Hepatocyte (in vitro differentiated cells): Measurements from ENCODE around the gene HOXD8. TPM values are rescaled to one million over a fixed set of nuclear protein-coding genes. Genes with fewer than 3 reads are reported as not detected.

Experiments used
- DNase-seq: peaks from one replicate; pipeline ENCODE4 v3.0.0-alpha.2; 2016; ENCODE audit warnings: low spot score
- H2AFZ ChIP-seq: fragments of 200-600 bp; sonication (generic); 2 replicates; pipeline ENCODE4 v1.6.0; 2016; ENCODE audit warnings: antibody characterized with exemption, mild to moderate bottlenecking
- H3K27ac ChIP-seq: fragments of 200-600 bp; sonication (generic); 2 replicates; pipeline ENCODE4 v1.5.1; 2016; ENCODE audit warnings: mild to moderate bottlenecking
- H3K27me3 ChIP-seq: fragments of 200-600 bp; sonication (generic); 2 replicates; pipeline ENCODE4 v1.6.1; 2016
- H3K36me3 ChIP-seq: fragments of 200-600 bp; sonication (generic); replicated peaks from 2 replicates; pipeline ENCODE4 v1.5.1; 2016; ENCODE audit warnings: low read depth; ENCODE audit not compliant: insufficient read depth
- H3K4me1 ChIP-seq: fragments of 200-600 bp; sonication (generic); 2 replicates; pipeline ENCODE4 v1.5.1; 2016; ENCODE audit warnings: mild to moderate bottlenecking, moderate library complexity; ENCODE audit not compliant: insufficient read depth
- H3K4me2 ChIP-seq: fragments of 200-600 bp; sonication (generic); 2 replicates; pipeline ENCODE4 v1.6.0; 2016
- H3K4me3 ChIP-seq: fragments of 200-600 bp; sonication (generic); 2 replicates; pipeline ENCODE4 v1.5.1; 2016; ENCODE audit warnings: mild to moderate bottlenecking
- H3K79me2 ChIP-seq: fragments of 200-600 bp; sonication (generic); 2 replicates; pipeline ENCODE4 v1.6.0; 2017; ENCODE audit warnings: mild to moderate bottlenecking
- H3K9me2 ChIP-seq: fragments of 200-600 bp; sonication (generic); replicated peaks from 2 replicates; pipeline ENCODE4 v1.6.0; 2017; ENCODE audit warnings: mild to moderate bottlenecking; ENCODE audit not compliant: insufficient read depth
- H3K9me3 ChIP-seq: fragments of 200-600 bp; sonication (generic); 2 replicates; pipeline ENCODE4 v1.5.1; 2016; ENCODE audit warnings: low read depth, mild to moderate bottlenecking
- H4K20me1 ChIP-seq: fragments of 200-600 bp; sonication (generic); 2 replicates; pipeline ENCODE4 v1.6.0; 2016; ENCODE audit warnings: mild to moderate bottlenecking; ENCODE audit not compliant: insufficient read depth, poor library complexity, severe bottlenecking
- EZH2 ChIP-seq: fragments of 200-600 bp; sonication (generic); IDR thresholded peaks from 2 replicates; pipeline ENCODE4 v1.6.1; 2016; ENCODE audit warnings: antibody characterized with exemption, mild to moderate bottlenecking, borderline replicate concordance
- EZH2phosphoT487 ChIP-seq: fragments of 200-600 bp; sonication (generic); IDR thresholded peaks from one replicate; pipeline ENCODE4 v1.6.1; 2018; ENCODE audit warnings: antibody characterized with exemption, mild to moderate bottlenecking, low read depth, moderate library complexity; ENCODE audit not compliant: unreplicated experiment, severe bottlenecking
- WGBS: methylation state at CpG from one replicate; pipeline ENCODE4 v1.1.6; 2016; ENCODE audit warnings: low lambda C conversion rate; ENCODE audit errors: missing lambda C conversion rate; 5-methylcytosine and 5-hydroxymethylcytosine counted together
- polyA plus RNA-seq: library from polyadenylated mRNA; unstranded; fragments of >200 nt; fragmentation: Nextera tagmentation; extraction: Ambion mirVana; gene quantifications from 2 replicates; pipeline ENCODE4 v1.2.1, GENCODE V29; 2016
- total RNA-seq: library from RNA; depleted of rRNA; stranded (reverse); fragments of >200 nt; gene quantifications from 2 replicates; pipeline ENCODE4 v1.2.3, GENCODE V29; 2014
- TF ChIP-seq, protein P1 (sequence below): fragments of 200-600 bp; sonication (generic); IDR thresholded peaks from 2 replicates; pipeline ENCODE4 v1.5.1; 2016; ENCODE audit warnings: antibody characterized with exemption, mild to moderate bottlenecking; ENCODE audit not compliant: poor library complexity

Gene HOXD8
- total and polyA plus RNA-seq, 2 experiments from 2014 or later: 1.3 TPM; not detected in 1

DNA sequence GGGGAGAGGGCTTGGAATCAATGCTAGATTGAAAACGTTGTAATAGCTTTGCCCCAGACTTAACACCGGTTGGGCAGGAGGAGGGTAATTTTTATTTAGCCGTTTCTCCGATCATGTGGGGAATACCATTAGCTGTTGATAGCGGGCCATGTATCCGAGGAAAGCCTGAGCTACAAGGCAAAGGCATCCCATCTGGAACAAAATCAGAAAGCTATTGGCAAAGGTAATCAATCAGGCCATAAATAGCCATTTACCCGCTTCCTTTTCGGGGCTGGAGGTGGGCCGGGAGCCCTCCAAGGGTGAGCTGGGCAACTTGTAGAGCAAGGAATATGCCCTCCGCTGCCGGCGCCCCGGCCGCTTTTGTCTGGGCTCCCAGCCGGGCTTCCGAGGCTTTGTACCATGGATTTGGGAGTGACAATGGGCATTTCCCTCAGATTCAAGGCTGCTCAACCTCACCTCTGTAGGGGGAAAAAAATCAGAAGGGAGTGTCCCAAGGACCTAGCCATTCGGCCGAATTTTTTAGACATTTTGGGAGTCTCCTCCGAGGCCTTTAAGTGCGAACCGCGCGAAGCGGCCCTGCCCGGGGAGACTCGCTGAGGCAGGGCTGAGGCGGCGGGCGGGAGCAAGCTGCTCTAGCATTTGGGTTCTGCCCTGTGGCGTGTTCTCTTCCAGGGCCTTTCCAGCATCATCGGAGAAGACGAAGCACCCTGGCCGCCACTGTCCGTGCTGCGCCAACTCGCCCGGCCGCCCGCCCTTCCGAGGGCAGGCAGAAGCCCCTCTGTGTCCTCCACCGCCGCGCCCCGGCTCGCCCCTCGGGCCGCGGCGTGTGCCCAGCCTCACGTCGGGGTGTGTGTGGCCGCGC lies 8.1 kb upstream of the HOXD8 start:
- H3K4me3 ChIP-seq: no peak overlapping the region
- peaks cover 13% of the 10 kb centered on the region for H3K4me1 ChIP-seq
- H3K9me2 ChIP-seq: no peaks in the 10 kb centered on the region
- H3K36me3 ChIP-seq: no peaks in the 10 kb centered on the region
- H2AFZ ChIP-seq: no peak overlapping the region
- peaks cover 12% of the 10 kb centered on the region for H3K79me2 ChIP-seq
- no peak for DNase-seq
- no peaks in the 10 kb centered on the region for H3K9me3 ChIP-seq
- peaks cover 99% of the 10 kb centered on the region for H3K27me3 ChIP-seq
- 42% methylated on average over 52 of the region's 53 CpGs for WGBS
- peaks cover 41% of the 10 kb centered on the region for H4K20me1 ChIP-seq
- TF ChIP-seq, protein P1, sequence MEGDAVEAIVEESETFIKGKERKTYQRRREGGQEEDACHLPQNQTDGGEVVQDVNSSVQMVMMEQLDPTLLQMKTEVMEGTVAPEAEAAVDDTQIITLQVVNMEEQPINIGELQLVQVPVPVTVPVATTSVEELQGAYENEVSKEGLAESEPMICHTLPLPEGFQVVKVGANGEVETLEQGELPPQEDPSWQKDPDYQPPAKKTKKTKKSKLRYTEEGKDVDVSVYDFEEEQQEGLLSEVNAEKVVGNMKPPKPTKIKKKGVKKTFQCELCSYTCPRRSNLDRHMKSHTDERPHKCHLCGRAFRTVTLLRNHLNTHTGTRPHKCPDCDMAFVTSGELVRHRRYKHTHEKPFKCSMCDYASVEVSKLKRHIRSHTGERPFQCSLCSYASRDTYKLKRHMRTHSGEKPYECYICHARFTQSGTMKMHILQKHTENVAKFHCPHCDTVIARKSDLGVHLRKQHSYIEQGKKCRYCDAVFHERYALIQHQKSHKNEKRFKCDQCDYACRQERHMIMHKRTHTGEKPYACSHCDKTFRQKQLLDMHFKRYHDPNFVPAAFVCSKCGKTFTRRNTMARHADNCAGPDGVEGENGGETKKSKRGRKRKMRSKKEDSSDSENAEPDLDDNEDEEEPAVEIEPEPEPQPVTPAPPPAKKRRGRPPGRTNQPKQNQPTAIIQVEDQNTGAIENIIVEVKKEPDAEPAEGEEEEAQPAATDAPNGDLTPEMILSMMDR: no peak
- TF ChIP-seq EZH2phosphoT487: peak; percentile 21
- peak; percentile 62 for TF ChIP-seq EZH2
- H3K27ac ChIP-seq: no peak overlapping the region
- peak overlapping the region; percentile 89 for H3K4me2 ChIP-seq

DNA sequence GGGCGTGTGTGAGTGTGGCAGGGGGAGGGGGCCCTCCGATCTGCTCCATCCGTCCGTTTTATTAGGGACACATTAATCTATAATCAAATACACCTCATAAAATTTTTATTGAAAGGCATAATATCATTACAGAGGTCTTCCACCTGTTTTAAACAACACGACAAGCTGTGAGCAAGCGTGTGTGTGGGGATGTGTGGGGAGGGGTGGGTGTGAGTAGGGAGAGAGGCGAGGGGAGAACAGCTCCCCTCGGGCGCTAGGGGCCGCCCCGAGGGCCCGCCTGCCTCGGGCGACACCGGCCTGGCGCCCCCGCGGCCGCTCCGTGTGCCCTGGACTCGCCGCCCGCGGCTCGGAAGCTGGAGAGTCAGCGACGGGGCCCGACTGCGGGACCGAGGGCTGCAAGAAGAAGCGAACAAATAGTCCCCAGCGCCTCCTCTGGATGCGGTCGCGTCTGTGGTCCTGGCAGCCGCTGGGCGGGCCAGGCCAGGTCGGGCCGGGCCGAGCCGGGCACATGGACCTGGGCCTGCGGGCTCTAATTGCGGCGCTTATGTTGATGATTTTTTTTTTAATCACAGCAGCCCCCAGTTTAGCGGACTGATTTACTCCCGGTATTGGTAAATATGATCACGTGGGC lies 7.3 kb upstream of the HOXD8 start:
- Histone ChIP-seq H4K20me1 (peaks cover 36% of the 10 kb centered on the region), H3K4me2 (peak overlapping the region; percentile 89), H3K27ac (no peak overlapping the region)

DNA sequence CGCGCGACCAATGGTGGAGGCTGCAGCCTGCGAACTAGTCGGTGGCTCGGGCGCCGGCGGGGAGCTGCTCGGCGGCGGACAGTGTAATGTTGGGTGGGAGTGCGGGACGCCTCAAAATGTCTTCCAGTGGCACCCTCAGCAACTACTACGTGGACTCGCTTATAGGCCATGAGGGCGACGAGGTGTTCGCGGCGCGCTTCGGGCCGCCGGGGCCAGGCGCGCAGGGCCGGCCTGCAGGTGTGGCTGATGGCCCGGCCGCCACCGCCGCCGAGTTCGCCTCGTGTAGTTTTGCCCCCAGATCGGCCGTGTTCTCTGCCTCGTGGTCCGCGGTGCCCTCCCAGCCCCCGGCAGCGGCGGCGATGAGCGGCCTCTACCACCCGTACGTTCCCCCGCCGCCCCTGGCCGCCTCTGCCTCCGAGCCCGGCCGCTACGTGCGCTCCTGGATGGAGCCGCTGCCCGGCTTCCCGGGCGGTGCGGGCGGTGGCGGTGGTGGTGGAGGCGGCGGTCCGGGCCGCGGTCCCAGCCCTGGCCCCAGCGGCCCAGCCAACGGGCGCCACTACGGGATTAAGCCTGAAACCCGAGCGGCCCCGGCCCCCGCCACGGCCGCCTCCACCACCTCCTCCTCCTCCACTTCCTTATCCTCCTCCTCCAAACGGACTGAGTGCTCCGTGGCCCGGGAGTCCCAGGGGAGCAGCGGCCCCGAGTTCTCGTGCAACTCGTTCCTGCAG lies 6.7 kb upstream of the HOXD8 start, which contains the start of gene HOXD9:
TSS of gene HOXD9 (plus strand) at position 37 of the 728 bp plus-strand sequence. CDS start at position 87, 50 bp downstream.
- Histone ChIP-seq H3K36me3 (no peaks in the 10 kb centered on the region), H3K9me2 (no peaks in the 10 kb centered on the region), H3K9me3 (no peaks in the 10 kb centered on the region), H3K27me3 (peaks cover 96% of the 10 kb centered on the region), H3K4me3 (no peak within 1 kb of the TSS), H3K4me1 (peaks cover 13% of the 10 kb centered on the region), H3K79me2 (peaks cover 5% of the 10 kb centered on the region), H3K4me2 (peak within 1 kb of the TSS; percentile 89), H3K27ac (no peak within 1 kb of the TSS), H2AFZ (peak within 1 kb of the TSS; percentile 71), H4K20me1 (peaks cover 32% of the 10 kb centered on the region)
- TF ChIP-seq, protein P1: no peak
- TF ChIP-seq EZH2phosphoT487 (peak; percentile 88), EZH2 (peak; percentile 65)
- no peak for DNase-seq
- WGBS: 3% methylated on average over 50 of the region's 84 CpGs

More for the DNA sequence above, 7.3 kb upstream of the HOXD8 start:
- no peaks in the 10 kb centered on the region for H3K36me3 ChIP-seq
- H3K4me3 ChIP-seq: no peak overlapping the region
- H3K9me3 ChIP-seq: no peaks in the 10 kb centered on the region
- H3K79me2 ChIP-seq: peaks cover 7% of the 10 kb centered on the region
- no peaks in the 10 kb centered on the region for H3K9me2 ChIP-seq
- DNase-seq: no peak
- TF ChIP-seq, protein P1: no peak
- TF ChIP-seq EZH2: peak; percentile 92
- peaks cover 13% of the 10 kb centered on the region for H3K4me1 ChIP-seq
- H3K27me3 ChIP-seq: peaks cover 97% of the 10 kb centered on the region
- 10% methylated on average over 29 of the region's 47 CpGs for WGBS
- peak overlapping the region; percentile 71 for H2AFZ ChIP-seq
